HG03045 (cell line): Measurements from ENCODE around the gene EPHA4.

Experiments used
- ATAC-seq: cut with Tn5 transposase; IDR thresholded peaks from one replicate; pipeline ENCODE4 v1.9.1; 2021; ENCODE audit warnings: mild to moderate bottlenecking, moderate library complexity; ENCODE audit not compliant: unreplicated experiment

The EPHA4 gene

GRCh38 chr2:221478485-221478863 is 93.6 kb downstream of the EPHA4 start:
- no peak for ATAC-seq

- ATAC-seq: no peak
These were observed 94.2 kb downstream of the EPHA4 start for GRCh38 chr2:221477714-221478484.

- no peak for ATAC-seq
These were observed 95.9 kb downstream of the EPHA4 start for GRCh38 chr2:221476195-221476594.

- no peak for ATAC-seq
These were observed 98.7 kb downstream of the EPHA4 start for GRCh38 chr2:221473451-221473850.

GRCh38 chr2:221468317-221468716 is 103.8 kb downstream of the EPHA4 start:
- no peak for ATAC-seq

- no peak for ATAC-seq
These were observed 104.5 kb downstream of the EPHA4 start for GRCh38 chr2:221467610-221468009.

- ATAC-seq: no peak
These were observed 105.4 kb downstream of the EPHA4 start for GRCh38 chr2:221466744-221467143.

- no peak for ATAC-seq
These were observed 106.3 kb downstream of the EPHA4 start for GRCh38 chr2:221465776-221466175.

- no peak for ATAC-seq
These were observed 107.1 kb downstream of the EPHA4 start for GRCh38 chr2:221464971-221465370.

GRCh38 chr2:221463241-221463896 is 108.7 kb downstream of the EPHA4 start:
- ATAC-seq: no peak

- no peak for ATAC-seq
These were observed 110.2 kb downstream of the EPHA4 start for GRCh38 chr2:221461901-221462300.

GRCh38 chr2:221460136-221460535 is 112.0 kb downstream of the EPHA4 start:
- no peak for ATAC-seq

GRCh38 chr2:221458578-221458977 is 113.5 kb downstream of the EPHA4 start:
- ATAC-seq: no peak

- ATAC-seq: no peak
These were observed 116.9 kb downstream of the EPHA4 start for GRCh38 chr2:221455214-221455613.

- ATAC-seq: no peak
These were observed 117.5 kb downstream of the EPHA4 start for GRCh38 chr2:221454459-221455105.

GRCh38 chr2:221451862-221452788 is 120.0 kb downstream of the EPHA4 start:
- no peak for ATAC-seq

- no peak for ATAC-seq
These were observed 121.8 kb downstream of the EPHA4 start for GRCh38 chr2:221450280-221450679.

GRCh38 chr2:221449406-221449805 is 122.7 kb downstream of the EPHA4 start:
- no peak for ATAC-seq

- ATAC-seq: no peak
These were observed 123.2 kb downstream of the EPHA4 start for GRCh38 chr2:221448844-221449390.

- ATAC-seq: no peak
These were observed 123.9 kb downstream of the EPHA4 start for GRCh38 chr2:221448057-221448843.
